Activated CD4-positive, alpha-beta T cell treated with anti-CD3 and anti-CD28 coated beads, Interleukin-2, amount 10 ng/mL, durations not matched to agents 24 days and 14 days (primary cell): ENCODE measurements around the gene TMEM250. TPM values are rescaled to one million over a fixed set of nuclear protein-coding genes. Genes with fewer than 3 reads are reported as not detected.

ENCODE experiments used
- DNase-seq: peaks from one replicate; pipeline ENCODE4 v3.0.0; 2022
- H3K27ac Mint-ChIP-seq: one replicate; pipeline ENCODE4 v1.8.0; 2022; ENCODE audit warnings: mild to moderate bottlenecking, mixed read lengths
- H3K27me3 Mint-ChIP-seq: one replicate; pipeline ENCODE4 v1.8.0; 2022; ENCODE audit warnings: mixed read lengths
- H3K36me3 Mint-ChIP-seq: one replicate; pipeline ENCODE4 v1.8.0; 2022; ENCODE audit warnings: low read depth, mild to moderate bottlenecking, mixed read lengths
- H3K4me1 Mint-ChIP-seq: one replicate; pipeline ENCODE4 v1.8.0; 2021; ENCODE audit warnings: mixed read lengths
- H3K4me3 Mint-ChIP-seq: one replicate; pipeline ENCODE4 v1.8.0; 2022; ENCODE audit warnings: mild to moderate bottlenecking, moderate library complexity, mixed read lengths
- H3K9me3 Mint-ChIP-seq: one replicate; pipeline ENCODE4 v1.8.0; 2021; ENCODE audit warnings: mixed read lengths
- intact Hi-C: fragments of 100-400 bp; cut with micrococcal nuclease; formaldehyde crosslinking; loops from one replicate; pipeline ENCODE4 v1.15.1; 2023
- total RNA-seq: library from RNA; stranded (reverse); gene quantifications from 2 replicates; pipeline ENCODE4 v1.2.3, GENCODE V29; 2022

Gene TMEM250
- total RNA-seq, 1 donor from 2014 or later: 52.7 TPM

DNA sequence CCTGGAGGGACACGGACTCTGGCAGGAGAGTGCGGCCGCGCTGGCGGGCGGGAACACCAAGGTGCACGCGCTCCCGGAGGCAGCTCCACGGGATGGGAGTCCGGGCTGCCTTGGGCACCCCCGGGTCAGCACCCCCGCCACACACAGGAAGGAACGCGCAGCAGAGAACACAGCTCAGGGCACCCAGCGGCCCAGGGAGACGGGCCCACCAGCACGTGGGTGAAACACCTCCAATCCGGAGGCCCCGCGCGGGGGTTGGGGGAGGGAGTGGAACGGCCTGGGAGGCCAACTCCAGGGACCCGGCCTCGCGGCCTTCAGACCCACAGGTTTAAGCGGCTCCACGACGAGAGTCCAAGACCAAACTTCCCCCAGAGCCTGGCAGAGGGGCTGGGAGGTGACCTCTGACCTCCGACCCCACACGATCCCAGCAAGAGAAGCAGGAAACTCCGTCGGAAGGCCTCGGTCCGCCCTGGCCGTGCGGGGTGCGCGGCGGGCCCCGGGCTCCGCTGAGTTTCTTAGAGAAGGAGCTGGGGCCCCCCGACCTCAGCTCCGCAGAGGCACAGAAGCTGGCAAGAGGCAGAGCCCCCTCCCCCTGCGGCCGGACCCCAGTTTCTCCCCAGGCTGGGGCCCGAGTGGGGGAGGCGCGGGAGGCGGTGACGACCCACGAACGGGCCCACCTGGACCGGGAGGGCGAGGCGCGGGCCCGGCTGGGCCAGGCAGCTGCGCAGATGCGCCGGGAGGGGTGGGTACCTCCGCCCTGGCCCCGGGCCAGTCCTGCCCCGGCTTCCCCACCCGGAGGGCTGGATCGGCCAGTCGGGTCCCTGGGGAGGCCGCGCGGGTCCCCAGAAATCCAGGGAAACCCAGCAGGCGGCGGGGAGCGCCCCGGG, 24.4 kb downstream of the TMEM250 start:
- H3K4me3 Mint-ChIP-seq: peak overlapping the region; percentile 68
- H3K4me1 Mint-ChIP-seq: peaks cover 4% of the 10 kb centered on the region
- peaks cover 15% of the 10 kb centered on the region for H3K27me3 Mint-ChIP-seq
- no peak overlapping the region for H3K27ac Mint-ChIP-seq
- H3K9me3 Mint-ChIP-seq: no peaks in the 10 kb centered on the region
- DNase-seq: peak; percentile 77
- intact Hi-C loops: loop anchor here (2.0 kb wide), 1 partner anchor 25 kb away; the partner anchor contains the start of gene TMEM250
- no peaks in the 10 kb centered on the region for H3K36me3 Mint-ChIP-seq

DNA sequence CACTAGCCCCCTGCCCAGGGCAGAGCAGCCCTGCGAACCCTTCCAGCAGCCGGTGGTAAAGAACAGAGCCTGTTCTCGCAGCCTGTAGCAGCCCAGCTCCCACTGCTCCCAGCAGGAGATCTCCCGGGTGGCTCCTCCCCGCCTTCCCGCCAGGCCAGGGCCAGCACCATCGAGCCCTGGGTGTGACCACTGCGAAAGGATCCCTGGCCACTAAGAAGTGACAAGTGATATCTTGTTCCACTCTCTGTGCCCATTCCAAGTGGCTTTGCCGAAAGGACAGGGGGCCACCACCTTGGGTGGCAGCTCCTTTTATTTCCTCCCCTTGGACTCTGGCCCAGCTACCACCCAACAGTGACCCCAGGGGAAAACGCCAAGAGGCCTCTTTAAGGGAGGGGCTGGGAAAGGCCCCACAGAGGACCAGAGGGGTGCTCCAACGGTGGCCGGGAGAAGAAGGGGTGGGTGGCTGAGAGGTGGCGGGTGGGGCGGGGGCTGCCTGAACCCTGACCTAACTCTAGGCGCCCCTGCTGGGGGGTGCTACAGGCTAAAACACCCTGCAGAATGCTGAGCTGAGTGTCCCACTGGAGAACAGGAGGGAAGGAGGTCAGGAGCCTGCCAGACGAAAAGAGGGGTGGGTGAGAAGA, 25.2 kb downstream of the TMEM250 start:
- DNase-seq: no peak
- Mint-ChIP-seq H3K36me3 (no peaks in the 10 kb centered on the region), H3K27me3 (peaks cover 14% of the 10 kb centered on the region), H3K27ac (no peak overlapping the region), H3K4me3 (peak overlapping the region; percentile 68), H3K4me1 (no peaks in the 10 kb centered on the region), H3K9me3 (no peaks in the 10 kb centered on the region)
- intact Hi-C loops: no loop called here

DNA sequence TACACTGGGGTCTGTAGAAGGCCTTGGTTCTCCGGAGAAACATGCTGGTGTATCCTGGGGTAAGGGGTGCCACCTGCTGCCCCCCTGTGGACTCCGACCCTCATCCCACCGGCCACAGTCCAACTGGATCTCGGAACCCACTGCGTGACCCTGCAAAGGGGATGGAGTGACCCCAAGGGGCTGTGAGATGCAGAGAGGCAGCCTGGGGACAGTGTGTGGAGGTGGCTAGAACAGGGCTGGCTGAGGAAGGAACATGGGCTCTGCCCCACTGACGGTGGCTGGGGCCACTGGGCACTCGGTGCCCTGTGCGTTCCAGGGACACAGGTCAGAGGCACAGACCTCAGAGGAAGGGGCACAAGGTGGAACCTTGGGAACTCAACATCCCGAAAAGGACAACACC, 25.9 kb downstream of the TMEM250 start:
- intact Hi-C loops: no loop called here
- no peaks in the 10 kb centered on the region for H3K36me3 Mint-ChIP-seq
- no peaks in the 10 kb centered on the region for H3K9me3 Mint-ChIP-seq
- peaks cover 10% of the 10 kb centered on the region for H3K27me3 Mint-ChIP-seq
- no peak overlapping the region for H3K27ac Mint-ChIP-seq
- DNase-seq: no peak
- peak overlapping the region; percentile 60 for H3K4me3 Mint-ChIP-seq
- no peaks in the 10 kb centered on the region for H3K4me1 Mint-ChIP-seq

DNA sequence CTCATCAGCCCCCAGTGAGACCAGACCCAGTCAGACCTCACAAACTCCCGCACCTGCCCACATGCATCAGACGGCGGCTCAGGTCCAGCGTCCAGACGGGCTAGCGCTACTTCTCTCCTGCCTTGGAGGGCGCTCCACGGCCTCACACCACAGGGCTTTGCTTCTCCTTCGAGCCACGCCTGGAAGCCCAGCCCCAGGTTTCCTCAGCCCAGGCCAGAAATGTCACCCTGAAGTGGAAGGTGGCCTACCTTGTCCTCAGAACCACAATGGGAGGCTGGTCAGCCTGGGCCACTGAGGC, 26.4 kb downstream of the TMEM250 start:
- Mint-ChIP-seq H3K9me3 (no peaks in the 10 kb centered on the region), H3K4me3 (no peak overlapping the region), H3K27me3 (peaks cover 6% of the 10 kb centered on the region), H3K36me3 (no peaks in the 10 kb centered on the region), H3K27ac (no peak overlapping the region), H3K4me1 (no peaks in the 10 kb centered on the region)
- intact Hi-C loops: no loop called here
- no peak for DNase-seq

DNA sequence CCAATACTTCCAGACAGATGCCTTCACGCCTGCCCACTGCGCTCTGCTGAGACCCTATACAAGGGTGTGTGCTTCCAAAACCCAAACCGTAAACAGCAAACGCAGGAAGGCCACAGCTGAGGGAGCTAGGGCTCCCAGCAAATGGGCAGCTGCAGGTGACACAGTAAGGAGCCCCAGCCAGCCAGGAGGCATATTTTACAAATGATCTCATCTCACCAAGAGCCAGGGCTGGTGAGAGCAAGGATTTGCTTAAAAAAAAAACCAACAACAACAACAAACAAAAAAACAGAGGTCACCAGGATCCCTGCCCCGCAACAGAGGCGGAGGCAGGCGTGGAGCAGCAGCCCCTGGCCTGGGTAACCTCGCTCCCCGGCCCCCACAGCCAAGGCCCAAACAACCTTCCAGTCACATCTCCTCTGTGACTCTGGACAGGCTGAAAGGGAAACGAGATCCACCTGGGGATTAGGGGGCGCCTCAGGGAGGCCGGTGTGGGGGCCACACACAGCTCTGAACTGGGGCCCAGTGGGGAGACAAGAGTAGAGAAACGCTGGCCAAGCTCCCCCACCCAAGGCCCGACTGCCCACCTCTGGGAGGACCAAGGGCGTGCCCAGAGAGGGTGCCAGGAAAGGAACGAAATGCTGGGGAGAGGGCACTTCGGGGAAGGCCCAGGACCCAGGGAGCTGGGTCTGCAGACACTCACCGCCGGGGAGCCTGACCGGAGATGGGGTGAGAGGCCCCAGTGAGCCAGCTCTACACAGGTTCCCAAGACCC, 26.9 kb downstream of the TMEM250 start:
- no peak overlapping the region for H3K27ac Mint-ChIP-seq
- intact Hi-C loops: no loop called here
- no peaks in the 10 kb centered on the region for H3K9me3 Mint-ChIP-seq
- no peak for DNase-seq
- H3K4me1 Mint-ChIP-seq: no peaks in the 10 kb centered on the region
- no peaks in the 10 kb centered on the region for H3K36me3 Mint-ChIP-seq
- H3K27me3 Mint-ChIP-seq: peaks cover 6% of the 10 kb centered on the region
- no peak overlapping the region for H3K4me3 Mint-ChIP-seq

DNA sequence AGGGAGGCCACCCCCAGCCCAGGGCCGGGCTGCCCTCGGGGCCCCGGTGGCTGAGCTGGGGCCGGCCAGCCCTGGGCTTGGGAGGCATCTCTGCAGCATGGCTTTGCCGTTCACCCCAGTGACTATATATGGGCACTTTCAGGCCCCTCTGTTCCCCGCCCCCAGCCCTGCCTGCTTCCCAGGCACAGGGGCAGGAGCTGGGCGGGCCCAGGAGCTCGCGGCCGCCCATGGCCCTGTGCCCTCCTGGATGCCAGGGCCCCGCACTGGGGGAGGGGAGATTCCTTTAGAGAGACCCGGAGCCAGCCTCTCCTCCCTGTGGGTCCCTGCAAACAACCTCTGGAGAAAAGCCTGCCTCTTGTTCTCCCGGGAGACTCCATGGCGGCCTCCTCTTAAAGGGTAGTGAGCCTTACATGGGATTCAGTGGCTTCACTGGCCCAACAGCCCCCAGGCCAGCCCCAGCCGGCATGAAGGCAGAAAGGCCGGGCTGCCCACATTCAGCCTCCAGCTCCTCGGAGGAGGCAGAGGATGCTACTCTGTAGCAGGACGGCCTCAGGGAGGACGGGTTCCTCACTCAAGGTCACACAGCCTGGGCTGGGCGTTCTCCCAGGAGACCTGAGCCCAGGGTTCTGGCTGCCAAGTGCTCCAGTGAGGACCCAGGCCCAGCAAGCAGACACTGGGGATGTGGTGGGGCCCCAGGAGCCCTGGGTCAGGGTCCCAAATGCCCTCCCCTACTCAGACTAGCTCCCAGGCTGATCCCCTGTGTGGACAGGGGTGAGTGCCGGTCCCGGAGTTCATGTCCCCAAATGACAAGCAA, 27.7 kb downstream of the TMEM250 start:
- intact Hi-C loops: no loop called here
- no peaks in the 10 kb centered on the region for H3K9me3 Mint-ChIP-seq
- DNase-seq: no peak
- H3K36me3 Mint-ChIP-seq: no peaks in the 10 kb centered on the region
- H3K4me1 Mint-ChIP-seq: no peaks in the 10 kb centered on the region
- H3K27me3 Mint-ChIP-seq: peaks cover 3% of the 10 kb centered on the region
- H3K27ac Mint-ChIP-seq: no peak overlapping the region
- H3K4me3 Mint-ChIP-seq: no peak overlapping the region

DNA sequence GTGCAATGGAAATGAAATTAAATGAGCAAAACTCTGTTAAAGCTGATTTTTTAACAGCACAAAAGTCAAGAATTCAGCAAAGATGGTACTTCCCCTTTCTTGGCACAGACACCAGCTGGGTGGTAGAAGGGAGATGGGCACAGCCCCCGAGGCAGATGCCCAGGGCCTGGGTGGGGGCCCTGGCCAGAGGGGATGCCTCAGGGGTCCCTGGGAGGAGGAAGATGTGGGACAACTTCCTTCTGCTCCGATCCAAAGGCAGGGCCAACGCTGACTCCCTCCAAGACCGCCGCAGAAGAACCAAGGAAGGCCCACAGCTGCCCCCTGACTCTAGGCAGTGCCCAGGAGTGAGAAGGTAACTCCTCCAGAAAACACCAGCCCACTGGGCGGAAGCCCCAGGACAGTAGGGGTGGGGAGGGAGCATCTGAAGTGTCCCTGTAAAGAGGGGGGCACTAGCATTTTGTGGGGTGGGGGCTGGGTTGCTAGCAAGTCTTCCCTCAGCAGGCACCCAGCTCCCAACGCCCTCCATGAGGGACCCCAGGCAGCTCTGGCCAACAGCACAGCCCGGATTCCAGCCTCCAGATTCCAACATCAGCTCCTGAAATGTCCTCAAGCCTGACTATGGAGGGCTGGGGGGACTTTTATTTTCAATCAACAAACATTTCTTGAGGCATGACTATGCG, 28.5 kb downstream of the TMEM250 start:
- Mint-ChIP-seq H3K27ac (no peak overlapping the region), H3K9me3 (no peaks in the 10 kb centered on the region), H3K4me1 (no peaks in the 10 kb centered on the region), H3K36me3 (no peaks in the 10 kb centered on the region), H3K4me3 (no peak overlapping the region), H3K27me3 (peaks cover 3% of the 10 kb centered on the region)
- intact Hi-C loops: no loop called here
- no peak for DNase-seq

DNA sequence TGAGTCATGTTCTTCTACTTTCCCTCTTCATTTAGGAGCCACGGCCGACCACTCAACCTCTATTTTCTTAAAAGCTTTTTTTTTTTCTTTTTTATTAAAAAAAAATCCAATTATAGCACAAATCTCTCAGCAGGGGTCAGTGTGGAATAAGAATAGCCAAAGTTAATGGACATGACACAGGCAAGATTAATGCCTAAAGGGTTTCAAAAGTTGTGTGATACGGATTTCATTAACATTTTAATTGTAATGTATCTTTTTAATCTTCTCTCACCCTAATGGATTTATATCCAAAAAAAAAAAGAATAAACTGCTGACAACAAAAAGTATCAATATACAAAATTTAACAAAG, 29.0 kb downstream of the TMEM250 start:
- peaks cover 1% of the 10 kb centered on the region for H3K4me1 Mint-ChIP-seq
- no peak overlapping the region for H3K27ac Mint-ChIP-seq
- H3K9me3 Mint-ChIP-seq: no peaks in the 10 kb centered on the region
- H3K36me3 Mint-ChIP-seq: no peaks in the 10 kb centered on the region
- H3K27me3 Mint-ChIP-seq: peaks cover 3% of the 10 kb centered on the region
- DNase-seq: peak; percentile 55
- intact Hi-C loops: loop anchor here (1.0 kb wide), 1 partner anchor 34 kb away; no protein-coding TSS in a partner anchor
- no peak overlapping the region for H3K4me3 Mint-ChIP-seq

DNA sequence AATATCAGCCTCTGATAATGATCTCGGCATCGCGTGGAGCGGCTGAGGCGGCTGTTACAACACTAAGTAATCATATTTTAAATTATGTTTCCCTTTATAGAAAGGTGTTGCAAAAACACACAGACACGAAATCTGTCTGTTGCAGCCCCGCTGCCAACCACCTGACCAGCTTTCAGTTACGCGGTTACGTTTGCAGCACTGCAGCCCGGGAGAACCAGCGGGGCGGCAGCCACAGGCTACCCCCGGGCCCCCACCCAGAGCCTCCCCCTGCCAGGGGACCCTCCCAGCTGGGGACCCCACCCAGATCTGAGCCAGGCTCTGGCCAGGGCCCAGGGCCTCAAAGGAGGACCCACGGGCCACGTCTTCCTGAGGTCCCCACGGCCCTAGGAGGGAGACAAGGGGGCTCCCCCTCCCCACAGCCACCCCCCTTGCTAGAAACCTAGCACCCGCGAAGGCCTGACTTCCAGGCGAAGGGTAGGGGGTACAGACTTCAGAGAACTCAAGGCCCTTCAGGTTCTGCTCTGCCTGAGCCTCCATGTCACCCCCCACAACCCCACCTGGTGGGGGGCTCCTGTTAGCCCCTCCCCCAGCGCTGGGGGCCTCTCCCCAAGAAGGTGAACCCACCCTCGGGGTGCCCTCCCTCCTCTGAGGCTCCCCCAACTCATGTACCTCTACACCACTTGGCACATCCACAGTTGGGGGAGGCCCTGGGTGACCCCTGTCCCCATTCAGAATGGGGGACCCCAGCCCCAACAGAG, 29.6 kb downstream of the TMEM250 start:
- H3K36me3 Mint-ChIP-seq: no peaks in the 10 kb centered on the region
- H3K4me1 Mint-ChIP-seq: peaks cover 2% of the 10 kb centered on the region
- no peak overlapping the region for H3K27ac Mint-ChIP-seq
- no peak for DNase-seq
- no peak overlapping the region for H3K4me3 Mint-ChIP-seq
- no peaks in the 10 kb centered on the region for H3K9me3 Mint-ChIP-seq
- intact Hi-C loops: loop anchor here (1.0 kb wide), 1 partner anchor 34 kb away; no protein-coding TSS in a partner anchor
- H3K27me3 Mint-ChIP-seq: peaks cover 3% of the 10 kb centered on the region

DNA sequence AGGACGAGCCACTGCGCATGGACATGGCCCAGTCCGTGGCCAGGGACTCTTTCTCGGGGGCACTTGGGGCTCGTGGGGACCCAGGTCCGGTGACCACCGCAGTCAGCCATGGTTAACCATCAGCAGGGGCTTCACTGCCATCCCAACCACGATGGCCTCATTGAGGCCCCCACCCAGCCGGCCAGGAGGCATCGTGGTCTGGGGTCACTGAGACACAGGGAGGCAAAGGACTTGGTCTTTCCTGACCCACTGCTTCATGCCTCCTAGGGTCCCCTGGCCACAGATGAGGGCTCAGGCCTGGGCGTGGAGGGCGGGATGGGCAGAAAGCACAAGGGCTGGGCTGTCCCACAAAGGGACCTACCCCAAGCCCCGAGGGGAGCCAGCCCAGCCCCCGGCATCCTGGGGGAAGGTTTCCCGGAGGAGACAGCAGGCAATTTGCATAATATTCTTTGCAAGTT, 30.2 kb downstream of the TMEM250 start:
- H3K36me3 Mint-ChIP-seq: no peaks in the 10 kb centered on the region
- no peaks in the 10 kb centered on the region for H3K9me3 Mint-ChIP-seq
- no peak for DNase-seq
- no peaks in the 10 kb centered on the region for H3K27me3 Mint-ChIP-seq
- peaks cover 2% of the 10 kb centered on the region for H3K4me1 Mint-ChIP-seq
- H3K4me3 Mint-ChIP-seq: no peak overlapping the region
- H3K27ac Mint-ChIP-seq: no peak overlapping the region
- intact Hi-C loops: no loop called here

DNA sequence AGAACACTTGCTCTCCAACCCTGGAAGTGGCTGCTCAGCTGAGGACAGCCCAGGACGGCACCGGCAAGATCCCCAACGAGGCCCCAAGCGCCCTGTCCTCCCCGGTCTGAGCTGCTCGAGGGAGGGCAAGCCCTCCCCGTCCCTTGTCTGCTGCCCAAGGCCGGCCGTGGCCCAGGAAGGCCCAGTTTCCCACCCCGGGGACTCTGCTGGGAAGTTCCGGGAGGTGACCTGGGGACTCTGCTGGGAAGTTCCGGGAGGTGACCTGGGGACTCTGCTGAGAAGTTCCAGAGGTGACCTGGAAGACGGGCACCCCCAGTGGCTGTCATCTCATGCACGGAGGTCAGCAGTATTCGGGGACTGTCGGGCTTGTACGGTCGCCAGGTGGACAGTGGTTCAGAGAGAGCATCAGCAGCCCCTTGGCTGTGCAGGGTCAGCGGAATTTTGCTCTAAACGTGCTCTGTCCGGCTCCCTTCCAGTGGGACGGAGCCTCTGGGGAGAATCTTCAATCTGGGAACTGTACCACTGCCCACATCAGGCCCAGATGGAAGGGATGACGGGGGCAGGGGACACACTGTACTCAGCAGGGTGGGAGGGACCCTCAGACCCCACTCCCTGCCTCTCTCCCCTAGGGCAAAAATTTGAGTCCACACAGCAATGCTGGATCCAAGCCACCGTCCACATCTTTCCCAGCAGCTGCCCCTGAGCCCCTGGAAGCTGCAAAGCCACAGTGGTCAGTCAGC, 30.8 kb downstream of the TMEM250 start:
- no peaks in the 10 kb centered on the region for H3K36me3 Mint-ChIP-seq
- DNase-seq: no peak
- H3K27me3 Mint-ChIP-seq: no peaks in the 10 kb centered on the region
- intact Hi-C loops: no loop called here
- peaks cover 2% of the 10 kb centered on the region for H3K4me1 Mint-ChIP-seq
- no peaks in the 10 kb centered on the region for H3K9me3 Mint-ChIP-seq
- no peak overlapping the region for H3K27ac Mint-ChIP-seq
- no peak overlapping the region for H3K4me3 Mint-ChIP-seq
